H9 (cell line): ENCODE results near the gene SNED1. TPM values are rescaled to one million over a fixed set of nuclear protein-coding genes. Genes with fewer than 3 reads are reported as not detected.

ENCODE experiments used
- DNase-seq: peaks from one replicate; pipeline ENCODE4 v3.0.0-alpha.2; 2017
- H2AFZ ChIP-seq: one replicate; pipeline ENCODE4 v1.6.1; 2013; ENCODE audit warnings: mild to moderate bottlenecking, low read length, control low read depth, moderate library complexity
- H2AK5ac ChIP-seq: 2 replicates; pipeline ENCODE4 v1.6.1; 2013; ENCODE audit warnings: low read length, control low read depth, mixed read lengths; ENCODE audit not compliant: insufficient read length
- H2BK120ac ChIP-seq: one replicate; pipeline ENCODE4 v1.6.1; 2013; ENCODE audit warnings: low read depth, mild to moderate bottlenecking, low read length, control low read depth, inconsistent platforms; ENCODE audit not compliant: poor library complexity, severe bottlenecking
- H2BK12ac ChIP-seq: 2 replicates; pipeline ENCODE4 v1.6.1; 2013; ENCODE audit warnings: low read length, control low read depth, mixed read lengths, low read depth; ENCODE audit not compliant: insufficient read length
- H2BK15ac ChIP-seq: 2 replicates; pipeline ENCODE4 v1.6.1; 2013; ENCODE audit warnings: low read depth, low read length, control low read depth
- H2BK20ac ChIP-seq: one replicate; pipeline ENCODE4 v1.6.1; 2013; ENCODE audit warnings: low read depth, mild to moderate bottlenecking, low read length, control low read depth, inconsistent platforms; ENCODE audit not compliant: poor library complexity, severe bottlenecking
- H2BK5ac ChIP-seq: 2 replicates; pipeline ENCODE4 v1.6.1; 2013; ENCODE audit warnings: low read length, control low read depth, mixed read lengths; ENCODE audit not compliant: insufficient read length
- H3K14ac ChIP-seq: 2 replicates; pipeline ENCODE4 v1.6.1; 2013; ENCODE audit warnings: low read length, control low read depth; ENCODE audit not compliant: insufficient read depth
- H3K18ac ChIP-seq: 2 replicates; pipeline ENCODE4 v1.6.1; 2013; ENCODE audit warnings: low read depth, mild to moderate bottlenecking, mixed read lengths, low read length, control low read depth; ENCODE audit not compliant: insufficient read length
- H3K23ac ChIP-seq: 2 replicates; pipeline ENCODE4 v1.6.1; 2013; ENCODE audit warnings: low read length, control low read depth, mixed read lengths, low read depth; ENCODE audit not compliant: insufficient read length
- H3K23me2 ChIP-seq: 2 replicates; pipeline ENCODE4 v1.6.1; 2013; ENCODE audit warnings: low read depth, mild to moderate bottlenecking, mixed read lengths, low read length, control low read depth; ENCODE audit not compliant: insufficient read length, poor library complexity, severe bottlenecking
- H3K27ac ChIP-seq: 2 replicates; pipeline ENCODE4 v1.5.1; 2013; ENCODE audit warnings: low read length, control low read depth, mixed read lengths, low read depth; ENCODE audit not compliant: insufficient read length
- H3K27me3 ChIP-seq: 2 replicates; pipeline ENCODE4 v1.6.1; 2013; ENCODE audit warnings: low read length, control low read depth, inconsistent platforms; ENCODE audit not compliant: insufficient read depth
- H3K4ac ChIP-seq: 2 replicates; pipeline ENCODE4 v1.6.1; 2013; ENCODE audit warnings: low read depth, mild to moderate bottlenecking, control low read depth, inconsistent platforms, low read length, moderate library complexity
- H3K4me1 ChIP-seq: 2 replicates; pipeline ENCODE4 v1.6.1; 2013; ENCODE audit warnings: low read length, control low read depth, inconsistent platforms; ENCODE audit not compliant: insufficient read depth
- H3K4me2 ChIP-seq: 2 replicates; pipeline ENCODE4 v1.6.1; 2013; ENCODE audit warnings: low read length, control low read depth, mixed read lengths; ENCODE audit not compliant: insufficient read length, insufficient read depth
- H3K56ac ChIP-seq: 2 replicates; pipeline ENCODE4 v1.6.1; 2013; ENCODE audit warnings: low read depth, mild to moderate bottlenecking, mixed read lengths, low read length, control low read depth; ENCODE audit not compliant: insufficient read length
- H3K79me1 ChIP-seq: 2 replicates; pipeline ENCODE4 v1.6.1; 2013; ENCODE audit warnings: low read depth, mild to moderate bottlenecking, moderate library complexity, low read length, control low read depth, inconsistent platforms; ENCODE audit not compliant: insufficient read depth, poor library complexity, severe bottlenecking
- H3K79me2 ChIP-seq: 2 replicates; pipeline ENCODE4 v1.6.1; 2013; ENCODE audit warnings: low read length, control low read depth, inconsistent platforms; ENCODE audit not compliant: insufficient read depth
- H3K9ac ChIP-seq: 2 replicates; pipeline ENCODE4 v1.6.1; 2013; ENCODE audit warnings: low read length, control low read depth, mixed read lengths; ENCODE audit not compliant: insufficient read length; ENCODE audit errors: extremely low read depth
- H3K9me3 ChIP-seq: one replicate; pipeline ENCODE4 v1.6.1; 2013; ENCODE audit warnings: low read depth, low read length, inconsistent platforms; ENCODE audit not compliant: control insufficient read depth
- H3T11ph ChIP-seq: one replicate; pipeline ENCODE4 v1.6.1; 2013; ENCODE audit warnings: mild to moderate bottlenecking, low read length, control low read depth, inconsistent platforms
- H4K20me1 ChIP-seq: one replicate; pipeline ENCODE4 v1.6.1; 2013; ENCODE audit not compliant: control insufficient read depth, insufficient read length, insufficient read depth
- H4K5ac ChIP-seq: 2 replicates; pipeline ENCODE4 v1.6.1; 2013; ENCODE audit warnings: low read depth, mild to moderate bottlenecking, mixed read lengths, low read length, control low read depth; ENCODE audit not compliant: insufficient read length
- H4K8ac ChIP-seq: replicated peaks from 2 replicates; pipeline ENCODE4 v1.6.1; 2013; ENCODE audit warnings: low read length, control low read depth, mixed read lengths, low read depth; ENCODE audit not compliant: insufficient read length
- H4K91ac ChIP-seq: 2 replicates; pipeline ENCODE4 v1.6.1; 2013; ENCODE audit warnings: low read depth, mild to moderate bottlenecking, moderate library complexity, mixed read lengths, low read length, control low read depth; ENCODE audit not compliant: insufficient read length
- H3K27ac Mint-ChIP-seq, 3 experiments: 2 replicates in 2 of 3; 3 replicates in 1 of 3; pipeline ENCODE4 v1.8.0; 2020 to 2021; ENCODE audit warnings: mixed read lengths in 3 of 3, mild to moderate bottlenecking in 1 of 3, moderate library complexity in 1 of 3
- H3K27me3 Mint-ChIP-seq: 2 replicates; pipeline ENCODE4 v1.8.0; 2021; ENCODE audit warnings: low read depth, mild to moderate bottlenecking, moderate library complexity, mixed read lengths
- H3K36me3 Mint-ChIP-seq, 3 experiments: 2 replicates in 2 of 3; 3 replicates in 1 of 3; pipeline ENCODE4 v1.8.0; 2020 to 2021; ENCODE audit warnings: low read depth in 3 of 3, mixed read lengths in 3 of 3; ENCODE audit not compliant: insufficient read depth in 1 of 3
- H3K4me1 Mint-ChIP-seq, 2 experiments: 2 replicates each; pipeline ENCODE4 v1.8.0; 2020; ENCODE audit warnings: mixed read lengths in 2 of 2
- H3K4me3 Mint-ChIP-seq, 2 experiments: 2 replicates in 1 of 2; 3 replicates in 1 of 2; pipeline ENCODE4 v1.8.0; 2020 to 2021; ENCODE audit warnings: mild to moderate bottlenecking in 2 of 2, mixed read lengths in 2 of 2, moderate library complexity in 1 of 2
- H3K9me3 Mint-ChIP-seq, 2 experiments: 2 replicates in 1 of 2; 3 replicates in 1 of 2; pipeline ENCODE4 v1.8.0; 2020; ENCODE audit warnings: mild to moderate bottlenecking in 2 of 2, mixed read lengths in 2 of 2, moderate library complexity in 1 of 2
- WGBS: extraction: QIAGEN DNeasy Blood & Tissue Kit; methylation state at CpG from one replicate; pipeline ENCODE4 v1.1.7; 2013; ENCODE audit warnings: missing lambda C conversion rate, low lambda C conversion rate, mixed read lengths; ENCODE audit not compliant: insufficient read length; ENCODE audit errors: extremely low coverage; 5-methylcytosine and 5-hydroxymethylcytosine counted together
- total RNA-seq: library from RNA; stranded (reverse); gene quantifications from 2 replicates; pipeline ENCODE4 v1.2.1, GENCODE V29; 2021
- TF ChIP-seq, protein P1 (sequence below): fragments of 200-600 bp; sonication (generic); conservative IDR thresholded peaks from 3 replicates; pipeline ENCODE4 v1.8.0; 2021; ENCODE audit warnings: antibody characterized with exemption, mild to moderate bottlenecking

SNED1 gene
- total RNA-seq, 1 experiment from 2014 or later = 2.5 TPM

DNA sequence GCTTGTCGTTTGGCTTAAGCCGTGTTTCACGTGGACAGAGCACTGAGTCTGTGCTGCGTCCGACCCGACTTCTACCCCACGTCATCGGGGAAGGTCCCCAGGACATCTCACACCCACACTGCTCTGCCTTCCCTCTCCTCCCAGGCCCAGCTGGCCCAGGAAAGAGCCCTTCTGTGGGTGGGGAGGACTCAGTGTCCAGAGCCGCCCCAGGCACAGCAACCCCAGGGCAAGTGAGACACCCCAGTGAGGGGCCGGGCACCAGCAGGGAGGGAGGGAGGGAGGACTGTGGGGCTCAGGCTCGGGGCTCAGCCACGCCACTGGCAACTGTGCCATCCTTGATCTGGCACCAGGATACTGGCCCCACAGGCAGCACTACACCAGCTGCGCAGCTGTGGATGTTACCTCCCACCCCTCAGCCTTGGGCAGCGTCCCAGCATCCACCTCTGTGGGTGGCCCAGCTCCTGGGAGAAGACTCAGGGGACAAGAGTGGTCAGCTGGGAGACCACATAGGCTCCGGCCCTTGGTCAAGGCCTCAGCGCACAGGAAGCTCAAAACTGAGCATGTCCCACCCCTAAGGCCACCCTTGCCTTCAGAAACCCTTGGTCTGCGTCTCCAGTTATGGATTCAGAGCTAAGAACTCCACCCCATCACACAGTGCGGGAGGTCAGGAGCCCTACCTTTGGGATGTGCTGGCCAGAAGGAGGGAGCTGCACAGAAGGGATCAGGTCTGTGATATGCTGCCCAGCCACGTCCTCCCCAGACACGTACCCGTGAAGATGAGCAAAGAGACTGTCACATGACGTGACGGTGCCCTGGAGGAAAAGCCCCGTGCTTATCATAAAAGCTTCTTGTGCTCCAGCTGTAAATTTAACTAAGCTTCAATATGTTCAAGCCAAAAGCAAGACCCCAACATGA, 139.1 kb downstream of the SNED1 start:
- no peak overlapping the region for H4K5ac ChIP-seq
- DNase-seq = no peak

More for the DNA sequence above, 139.1 kb downstream of the SNED1 start:
- Mint-ChIP-seq H3K36me3 (peaks cover 27 to 84% (median 64%) of the 10 kb centered on the region in 3 experiments), H3K27me3 (no peaks in the 10 kb centered on the region), H3K27ac (no peak overlapping the region), H3K4me1 (no peaks in the 10 kb centered on the region), H3K9me3 (no peaks in the 10 kb centered on the region), H3K4me3 (no peak overlapping the region)
- no peak overlapping the region for H3K18ac ChIP-seq
- H2BK15ac ChIP-seq = no peak overlapping the region
- H3K79me2 ChIP-seq = no peaks in the 10 kb centered on the region
- no peak overlapping the region for H3K4ac ChIP-seq
- no peak overlapping the region for H3K56ac ChIP-seq
- no peaks in the 10 kb centered on the region for H3K27me3 ChIP-seq
- H3T11ph ChIP-seq = no peak overlapping the region
- no peak overlapping the region for H2AFZ ChIP-seq
- no peak overlapping the region for H3K27ac ChIP-seq
- H2AK5ac ChIP-seq = no peak overlapping the region
- H4K91ac ChIP-seq = no peak overlapping the region
- no peaks in the 10 kb centered on the region for H4K20me1 ChIP-seq
- no peak overlapping the region for H2BK12ac ChIP-seq
- no peaks in the 10 kb centered on the region for H3K4me1 ChIP-seq
- no peak overlapping the region for H4K8ac ChIP-seq
- H2BK20ac ChIP-seq = no peak overlapping the region
- H3K23ac ChIP-seq = no peak overlapping the region
- H2BK120ac ChIP-seq = no peak overlapping the region
- TF ChIP-seq, protein P1, sequence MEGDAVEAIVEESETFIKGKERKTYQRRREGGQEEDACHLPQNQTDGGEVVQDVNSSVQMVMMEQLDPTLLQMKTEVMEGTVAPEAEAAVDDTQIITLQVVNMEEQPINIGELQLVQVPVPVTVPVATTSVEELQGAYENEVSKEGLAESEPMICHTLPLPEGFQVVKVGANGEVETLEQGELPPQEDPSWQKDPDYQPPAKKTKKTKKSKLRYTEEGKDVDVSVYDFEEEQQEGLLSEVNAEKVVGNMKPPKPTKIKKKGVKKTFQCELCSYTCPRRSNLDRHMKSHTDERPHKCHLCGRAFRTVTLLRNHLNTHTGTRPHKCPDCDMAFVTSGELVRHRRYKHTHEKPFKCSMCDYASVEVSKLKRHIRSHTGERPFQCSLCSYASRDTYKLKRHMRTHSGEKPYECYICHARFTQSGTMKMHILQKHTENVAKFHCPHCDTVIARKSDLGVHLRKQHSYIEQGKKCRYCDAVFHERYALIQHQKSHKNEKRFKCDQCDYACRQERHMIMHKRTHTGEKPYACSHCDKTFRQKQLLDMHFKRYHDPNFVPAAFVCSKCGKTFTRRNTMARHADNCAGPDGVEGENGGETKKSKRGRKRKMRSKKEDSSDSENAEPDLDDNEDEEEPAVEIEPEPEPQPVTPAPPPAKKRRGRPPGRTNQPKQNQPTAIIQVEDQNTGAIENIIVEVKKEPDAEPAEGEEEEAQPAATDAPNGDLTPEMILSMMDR = no peak
- H3K9ac ChIP-seq = no peak overlapping the region
- H3K4me2 ChIP-seq = no peak overlapping the region
- no peaks in the 10 kb centered on the region for H3K23me2 ChIP-seq
- H3K14ac ChIP-seq = no peak overlapping the region
- no peaks in the 10 kb centered on the region for H3K9me3 ChIP-seq
- WGBS = no CpG with 5 or more reads among the region's 24 CpGs
- H3K79me1 ChIP-seq = no peaks in the 10 kb centered on the region
- no peak overlapping the region for H2BK5ac ChIP-seq
